GM13976 (cell line): ENCODE data around the gene RSRC1.

ENCODE experiments used
- DNase-seq: peaks from one replicate; pipeline ENCODE4 v3.0.0; 2012; ENCODE audit warnings: low spot score
- in situ Hi-C: fragments of 300-500 bp; cut with MboI; formaldehyde crosslinking; loops from one replicate; pipeline ENCODE4 v1.12.0; 2022; ENCODE audit warnings: low sequenced_read_pairs, mixed read lengths, inconsistent platforms; ENCODE audit not compliant: unreplicated experiment
- TF ChIP-seq, protein P1 (sequence below): IDR thresholded peaks from 2 replicates; pipeline ENCODE4 v1.5.1; 2012; ENCODE audit warnings: borderline replicate concordance, mild to moderate bottlenecking; ENCODE audit not compliant: insufficient read depth; ENCODE audit errors: extremely low read depth, missing control alignments, control extremely low read depth

Gene RSRC1

DNA sequence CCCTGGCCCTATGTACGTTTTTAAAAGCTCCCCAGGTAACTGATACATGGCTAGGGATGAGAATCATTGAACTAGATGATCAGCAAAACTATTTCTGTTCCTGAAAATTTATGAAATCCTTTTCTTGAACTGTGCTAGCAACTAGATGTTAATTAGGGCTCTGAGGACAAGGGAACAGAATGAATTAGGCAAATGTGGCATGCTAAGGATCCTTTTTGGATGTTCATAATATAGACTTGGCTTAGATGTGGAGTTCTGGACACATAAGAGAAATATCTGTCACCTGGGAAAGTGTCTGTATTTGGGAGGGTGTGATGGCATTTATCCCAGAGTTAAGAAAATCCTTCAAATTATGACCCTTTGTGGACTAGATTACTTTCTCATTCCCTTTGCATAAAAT is 71.2 kb downstream of the RSRC1 start:
- TF ChIP-seq, protein P1, sequence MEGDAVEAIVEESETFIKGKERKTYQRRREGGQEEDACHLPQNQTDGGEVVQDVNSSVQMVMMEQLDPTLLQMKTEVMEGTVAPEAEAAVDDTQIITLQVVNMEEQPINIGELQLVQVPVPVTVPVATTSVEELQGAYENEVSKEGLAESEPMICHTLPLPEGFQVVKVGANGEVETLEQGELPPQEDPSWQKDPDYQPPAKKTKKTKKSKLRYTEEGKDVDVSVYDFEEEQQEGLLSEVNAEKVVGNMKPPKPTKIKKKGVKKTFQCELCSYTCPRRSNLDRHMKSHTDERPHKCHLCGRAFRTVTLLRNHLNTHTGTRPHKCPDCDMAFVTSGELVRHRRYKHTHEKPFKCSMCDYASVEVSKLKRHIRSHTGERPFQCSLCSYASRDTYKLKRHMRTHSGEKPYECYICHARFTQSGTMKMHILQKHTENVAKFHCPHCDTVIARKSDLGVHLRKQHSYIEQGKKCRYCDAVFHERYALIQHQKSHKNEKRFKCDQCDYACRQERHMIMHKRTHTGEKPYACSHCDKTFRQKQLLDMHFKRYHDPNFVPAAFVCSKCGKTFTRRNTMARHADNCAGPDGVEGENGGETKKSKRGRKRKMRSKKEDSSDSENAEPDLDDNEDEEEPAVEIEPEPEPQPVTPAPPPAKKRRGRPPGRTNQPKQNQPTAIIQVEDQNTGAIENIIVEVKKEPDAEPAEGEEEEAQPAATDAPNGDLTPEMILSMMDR, result no peak
- DNase-seq, result no peak
- in situ Hi-C loops, result no loop called here

DNA sequence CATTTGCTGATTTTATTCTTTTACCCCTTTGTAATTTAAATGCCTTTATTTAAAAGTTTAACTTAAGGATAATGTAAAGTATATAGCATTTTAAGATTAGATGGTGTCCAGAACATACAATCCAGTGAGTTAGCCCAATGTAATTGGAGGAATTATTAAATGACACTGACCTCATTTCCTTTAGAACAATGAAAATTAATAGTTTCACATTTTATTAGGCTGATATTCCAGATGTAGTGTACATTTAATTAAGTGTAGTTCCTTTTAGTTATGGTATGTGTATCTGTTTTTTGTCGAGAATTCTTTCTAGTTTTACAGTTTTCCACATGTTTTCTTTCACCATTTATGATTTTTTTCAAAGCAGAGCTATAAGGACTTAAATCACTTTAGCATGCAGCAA is 75.8 kb downstream of the RSRC1 start:
- DNase-seq, result no peak
- in situ Hi-C loops, result no loop called here
- TF ChIP-seq, protein P1, result no peak

DNA sequence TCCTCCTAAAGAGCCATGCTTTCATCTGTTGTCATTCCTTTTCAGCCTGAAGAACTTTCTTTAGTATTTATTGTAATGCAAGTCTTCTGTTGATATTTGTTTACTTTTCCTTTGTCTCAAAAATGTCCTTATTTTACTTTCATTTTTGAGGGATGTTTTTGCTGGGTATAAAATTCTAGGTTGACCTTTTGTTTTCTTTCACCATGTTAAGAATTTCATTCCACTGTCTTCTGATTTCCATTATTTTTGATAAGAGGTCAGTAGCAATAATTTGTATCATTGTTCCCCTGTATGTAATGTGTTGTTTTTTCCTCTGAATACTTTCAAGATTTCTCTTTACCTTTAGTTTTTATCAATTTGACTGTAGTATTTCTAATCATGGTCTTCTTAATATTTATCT is 91.1 kb downstream of the RSRC1 start:
- in situ Hi-C loops, result no loop called here
- no peak for DNase-seq
- TF ChIP-seq, protein P1, result no peak

GRCh38 chr3:158205324-158205723 is 95.4 kb downstream of the RSRC1 start:
- in situ Hi-C loops, result no loop called here
- TF ChIP-seq, protein P1, result no peak
- DNase-seq, result no peak

DNA sequence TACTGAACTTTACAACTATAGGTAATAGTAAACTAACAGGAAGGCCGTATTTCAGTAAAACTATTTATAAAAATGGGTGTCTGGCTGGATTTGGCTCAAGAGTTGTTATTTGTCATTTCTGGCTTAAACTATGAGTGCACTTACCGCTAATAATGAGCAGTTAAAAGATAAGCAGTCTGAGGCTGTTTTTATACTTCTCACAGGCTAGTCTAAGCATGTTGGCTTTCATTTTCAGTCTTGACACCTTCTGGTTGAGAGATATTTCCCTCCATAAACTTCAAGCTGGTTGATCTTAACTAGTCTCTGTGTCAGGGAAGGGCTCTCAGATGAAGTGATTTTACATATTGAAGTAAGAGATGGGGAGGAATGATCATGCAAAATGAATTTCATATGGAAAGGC is 96.1 kb downstream of the RSRC1 start:
- DNase-seq, result no peak
- in situ Hi-C loops, result no loop called here
- TF ChIP-seq, protein P1, result no peak

DNA sequence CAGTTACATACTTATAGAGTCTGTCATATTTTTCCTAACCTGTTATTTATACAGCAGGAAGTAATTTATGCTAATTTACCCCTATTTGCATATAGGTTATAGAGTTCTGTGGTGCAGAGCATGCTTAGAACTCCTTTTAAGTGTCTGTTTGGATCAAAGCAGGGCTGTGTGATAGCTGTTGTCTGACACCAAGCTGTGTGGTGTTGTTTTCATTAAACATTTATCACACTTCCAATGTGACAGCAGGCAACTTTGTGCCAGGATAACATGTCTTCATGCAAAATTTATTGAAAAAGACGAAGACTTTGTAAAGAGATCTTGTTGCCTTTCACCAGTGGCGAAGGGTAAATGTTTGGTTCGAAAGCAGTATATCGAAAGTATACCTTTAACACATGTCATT is 100.2 kb downstream of the RSRC1 start:
- TF ChIP-seq, protein P1, result no peak
- in situ Hi-C loops, result no loop called here
- DNase-seq, result no peak

DNA sequence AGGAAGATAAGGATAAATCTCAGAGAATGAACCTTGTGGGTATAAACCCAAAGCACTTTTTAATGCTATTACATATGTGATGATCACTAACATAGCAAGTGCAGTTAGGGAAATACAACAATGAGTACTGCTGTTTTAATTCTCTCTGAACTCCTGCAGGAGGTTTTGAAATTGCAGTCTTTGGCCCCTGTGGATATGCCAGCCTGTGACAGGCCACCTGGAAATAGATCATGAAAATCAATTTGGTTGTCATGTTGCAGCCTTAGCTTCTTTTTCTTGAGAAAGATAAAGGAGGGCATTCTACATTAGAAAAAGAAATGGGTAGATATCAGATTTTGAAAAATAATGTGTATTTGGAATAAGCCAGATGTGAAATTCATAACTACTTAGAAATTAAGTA is 103.6 kb downstream of the RSRC1 start:
- in situ Hi-C loops, result no loop called here
- TF ChIP-seq, protein P1, result no peak
- DNase-seq, result no peak
